Urothelium cell line (cell line): ENCODE results near the gene SLC24A3.

Source experiments
- DNase-seq: peaks from one replicate; pipeline ENCODE4 v3.0.0; 2011; ENCODE audit warnings: low spot score, mixed read lengths
- FAIRE-seq: peaks from 2 replicates; lab custom pipeline; 2011; peaks lifted over from hg19 to GRCh38; lab: Jason Lieb, UNC

The SLC24A3 gene

DNA sequence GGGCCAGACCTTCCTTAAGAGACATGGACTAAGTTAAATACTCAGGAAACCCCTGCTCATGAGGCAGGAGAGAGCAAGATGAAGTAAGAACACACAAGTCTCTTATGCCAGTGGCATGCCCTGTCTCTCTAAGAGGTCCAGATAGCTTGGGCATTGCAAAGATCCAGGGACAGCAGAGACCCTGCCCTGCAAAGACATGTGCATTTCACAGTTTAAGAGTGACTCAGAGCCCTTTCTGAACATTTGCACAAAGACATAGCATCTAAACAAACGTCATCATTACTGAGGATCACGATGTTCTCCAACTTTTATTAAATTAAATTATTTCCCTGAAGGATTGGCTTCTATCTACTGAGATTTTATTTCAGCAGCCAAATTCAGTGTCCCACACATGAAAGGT lies 315.1 kb downstream of the SLC24A3 start:
- FAIRE-seq (no peak), DNase-seq (no peak)

DNA sequence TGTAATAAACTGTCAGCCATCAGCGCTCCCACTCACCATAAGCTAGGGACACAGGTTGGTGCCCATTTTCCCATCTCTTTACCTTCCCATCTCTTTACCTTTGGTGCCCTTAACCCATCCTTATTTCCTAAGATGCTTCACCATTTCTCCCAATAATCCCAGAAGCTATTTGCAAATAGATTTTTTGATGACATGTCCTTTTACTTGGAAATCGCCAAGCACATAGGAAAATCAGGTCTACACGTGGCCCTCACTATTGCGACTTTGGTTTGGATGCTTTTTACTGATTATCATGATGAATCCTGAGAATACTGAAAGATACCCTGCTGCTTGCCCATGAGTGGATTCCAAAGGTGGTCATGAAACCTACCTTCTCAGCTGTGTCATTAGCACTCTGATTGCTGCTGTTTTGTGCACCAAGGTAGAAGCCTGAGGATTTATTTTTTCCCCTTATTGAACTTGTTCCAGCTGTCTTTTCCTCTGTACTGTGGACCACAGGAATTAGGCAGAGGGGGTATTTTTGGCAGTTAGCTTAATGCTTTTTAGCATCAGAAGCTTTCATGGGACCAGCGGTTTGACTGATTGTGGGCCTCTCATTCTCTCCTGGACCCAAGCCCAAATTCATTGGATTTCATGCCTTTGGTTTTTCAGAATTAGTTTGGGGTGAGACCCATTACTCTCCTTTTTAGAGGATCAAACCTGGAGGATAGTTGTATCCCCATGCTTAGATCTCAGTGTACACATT lies 316.0 kb downstream of the SLC24A3 start:
- FAIRE-seq (no peak), DNase-seq (no peak)

DNA sequence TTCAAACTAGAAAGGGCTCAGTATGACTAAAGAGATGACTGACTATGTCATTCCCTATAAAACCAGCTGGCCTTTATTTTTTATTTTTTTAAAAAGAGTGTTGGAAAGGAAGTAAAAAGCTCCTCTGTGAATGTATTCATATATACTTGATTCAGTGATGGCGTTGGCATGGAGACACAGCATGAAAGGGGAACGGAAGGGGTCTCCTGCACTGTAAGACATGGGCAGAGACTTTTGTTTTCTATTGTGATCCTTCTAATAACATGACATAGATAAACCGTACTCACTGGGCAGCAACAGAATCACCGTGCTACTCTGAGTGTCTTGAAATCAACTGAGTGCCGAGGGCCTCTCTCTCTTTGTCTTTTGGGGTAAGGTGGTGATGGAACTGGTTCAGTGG lies 317.6 kb downstream of the SLC24A3 start:
- FAIRE-seq (no peak), DNase-seq (no peak)

DNA sequence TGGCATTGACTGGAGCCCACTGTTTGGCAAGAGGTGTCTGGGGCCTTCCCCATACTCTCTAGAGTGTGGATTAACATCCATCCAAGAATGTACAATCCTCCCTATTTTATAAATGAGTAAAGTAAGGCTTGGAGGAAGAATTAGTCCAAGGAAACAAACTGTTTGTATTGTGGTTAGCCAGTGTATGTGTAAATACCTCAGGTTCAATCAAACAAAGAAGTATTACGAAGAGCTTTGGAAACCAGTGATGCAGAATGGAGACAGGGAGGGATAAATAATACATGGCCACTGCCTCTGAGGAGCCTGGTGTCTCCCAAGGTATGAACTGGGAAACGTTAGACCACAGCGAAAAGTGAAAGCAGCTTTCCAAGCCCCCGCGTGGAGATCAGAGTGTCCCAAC lies 319.0 kb downstream of the SLC24A3 start:
- FAIRE-seq (no peak), DNase-seq (no peak)

DNA sequence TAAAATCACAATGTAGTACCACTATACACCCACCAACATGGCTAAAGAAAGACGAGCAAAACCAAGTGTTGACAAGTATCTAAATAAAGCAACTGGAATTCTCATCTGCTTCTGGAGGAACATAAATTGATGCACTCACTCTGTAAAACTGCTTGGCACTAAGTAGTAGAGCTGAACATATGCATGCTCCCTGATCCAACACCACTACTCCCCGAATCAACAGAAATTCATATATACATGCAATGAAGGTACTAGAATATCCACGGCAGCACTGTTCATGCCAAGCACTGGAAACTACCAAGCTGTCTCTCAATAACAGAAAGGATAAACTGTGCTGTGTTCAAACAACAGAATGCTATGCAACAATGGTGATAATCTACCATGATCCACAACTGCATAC lies 326.1 kb downstream of the SLC24A3 start:
- FAIRE-seq (no peak), DNase-seq (no peak)

DNA sequence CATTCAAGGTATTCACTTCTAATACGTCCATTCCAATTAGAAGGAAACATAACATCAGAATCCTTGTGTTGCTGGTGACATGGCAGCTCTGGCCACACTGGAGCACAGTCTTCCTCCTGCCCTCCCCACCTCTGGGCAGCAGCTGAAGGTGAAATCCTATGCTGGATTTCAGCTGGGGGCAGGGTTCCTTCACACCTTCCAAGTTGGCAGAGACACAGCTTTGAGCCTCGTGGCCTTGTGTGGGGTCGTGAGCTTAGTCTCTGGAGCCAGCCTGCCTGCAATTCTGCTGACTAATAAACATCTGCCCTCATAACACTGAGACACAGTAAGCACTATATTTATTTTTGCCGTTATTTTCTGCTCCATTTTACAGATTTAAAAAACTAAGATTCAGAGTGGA lies 326.7 kb downstream of the SLC24A3 start:
- DNase-seq (no peak), FAIRE-seq (no peak)

DNA sequence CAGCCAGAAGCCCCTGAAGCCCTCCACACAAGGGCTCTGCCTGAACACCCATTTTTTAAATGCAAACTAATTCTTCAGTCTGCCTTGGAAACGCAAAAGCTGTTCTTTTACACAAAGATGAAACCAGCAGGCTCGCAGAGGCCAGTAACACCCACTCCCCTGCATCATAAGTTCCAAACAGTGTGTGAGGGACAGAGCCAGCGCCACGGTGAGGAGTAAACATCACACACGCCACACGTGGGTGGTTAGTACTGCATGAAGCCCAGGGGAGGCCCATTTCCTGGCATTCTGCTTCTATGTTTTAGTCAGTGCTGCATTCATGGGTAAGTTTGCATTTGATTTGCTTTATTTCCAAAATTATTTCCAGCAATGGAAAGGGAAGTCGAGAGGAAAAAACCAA lies 327.9 kb downstream of the SLC24A3 start:
- FAIRE-seq, result no peak
- no peak for DNase-seq

DNA sequence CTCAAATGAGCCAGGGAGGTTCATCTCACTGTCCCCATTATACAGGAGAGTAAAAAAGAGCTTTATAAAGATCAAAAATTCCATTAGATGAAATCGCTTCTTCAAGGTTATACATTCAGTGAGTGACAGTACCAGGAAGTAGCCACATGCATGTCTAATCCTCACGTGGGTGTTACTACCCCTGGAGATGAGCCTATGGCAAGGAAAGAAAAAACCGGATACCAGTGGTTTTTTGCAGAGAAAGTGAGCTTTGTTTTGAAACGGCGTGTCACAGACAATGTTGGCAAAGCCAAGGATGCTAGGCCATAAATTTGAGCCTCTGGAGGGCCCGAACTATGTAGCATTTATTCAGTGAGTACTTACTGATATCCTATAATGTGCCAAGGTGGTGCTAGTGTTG lies 330.7 kb downstream of the SLC24A3 start:
- FAIRE-seq (no peak), DNase-seq (no peak)

DNA sequence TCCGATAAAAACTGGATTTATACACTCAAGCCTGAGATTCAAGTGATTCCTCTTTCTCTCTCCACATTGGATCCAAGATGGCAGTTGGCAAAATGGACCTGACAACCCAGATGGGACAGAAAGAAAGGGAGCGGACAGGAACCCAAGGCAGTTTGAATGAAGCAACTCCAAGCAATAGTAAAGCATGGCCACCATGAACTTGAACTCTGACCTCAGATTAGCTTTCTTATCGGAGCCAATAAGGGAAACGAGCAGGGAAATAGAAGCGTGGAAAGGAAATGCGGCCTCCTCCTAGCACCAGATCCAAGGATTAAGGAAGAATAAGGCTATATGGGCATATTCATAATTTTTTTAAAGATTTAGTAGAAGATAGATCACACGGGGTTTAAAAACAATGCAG lies 332.2 kb downstream of the SLC24A3 start:
- DNase-seq (no peak), FAIRE-seq (no peak)

DNA sequence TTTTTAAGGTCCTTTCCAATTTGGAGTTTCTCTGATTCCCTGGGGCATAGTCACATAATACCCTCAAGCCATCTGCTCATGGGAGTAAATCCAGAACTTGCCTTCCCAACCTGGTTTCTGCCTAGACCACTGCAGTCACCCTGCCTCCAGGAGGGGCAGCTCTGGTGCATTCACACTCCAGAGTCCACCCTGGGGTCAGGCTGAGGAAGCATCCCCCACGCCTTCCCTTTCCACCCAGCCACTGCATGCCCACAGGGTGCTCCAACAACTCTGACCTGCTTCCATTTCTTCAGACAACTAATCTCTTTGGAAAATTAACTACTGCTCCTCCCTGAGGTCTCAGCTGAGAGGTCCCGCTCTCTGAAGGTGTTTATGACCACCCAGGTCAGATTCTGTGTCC lies 334.2 kb downstream of the SLC24A3 start:
- no peak for FAIRE-seq
- no peak for DNase-seq

DNA sequence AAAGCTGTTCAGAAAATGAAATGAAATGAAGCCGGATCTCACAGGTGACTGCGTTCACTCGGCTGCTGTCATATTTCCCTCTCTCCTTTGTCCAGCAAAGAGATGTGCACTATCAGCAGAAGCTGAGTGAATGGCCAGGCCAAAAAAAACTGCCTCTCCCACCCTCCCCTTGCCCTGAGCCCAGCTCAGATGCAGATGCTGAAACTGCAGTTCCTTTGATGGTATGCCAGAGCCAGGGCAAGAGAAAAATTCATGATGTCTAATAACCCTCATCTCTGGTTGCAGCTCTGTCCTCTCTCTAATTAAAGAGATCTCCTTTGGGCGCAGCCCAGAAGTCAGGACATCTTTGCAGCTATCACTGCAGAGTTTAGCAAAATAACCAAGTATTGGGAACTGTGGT lies 335.1 kb downstream of the SLC24A3 start:
- DNase-seq (no peak), FAIRE-seq (no peak)

DNA sequence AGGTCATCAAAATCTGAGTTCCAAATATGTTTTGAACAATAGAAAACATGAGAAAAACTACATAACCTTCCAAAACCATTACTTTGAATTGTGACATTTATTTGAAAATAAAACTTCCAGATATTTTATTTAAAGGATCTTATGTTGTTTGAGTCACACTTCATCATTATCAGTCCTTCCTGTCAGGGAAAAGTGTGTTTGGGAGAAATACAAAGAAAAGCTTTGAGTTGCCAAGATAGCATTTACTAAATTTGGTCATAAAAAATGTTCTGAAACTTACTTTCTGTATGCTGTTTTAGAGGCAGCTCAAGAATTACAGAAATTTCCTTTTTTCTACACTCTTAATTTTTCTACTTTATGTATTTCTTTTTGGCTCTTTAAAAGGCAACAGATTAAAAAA lies 337.5 kb downstream of the SLC24A3 start:
- no peak for FAIRE-seq

DNA sequence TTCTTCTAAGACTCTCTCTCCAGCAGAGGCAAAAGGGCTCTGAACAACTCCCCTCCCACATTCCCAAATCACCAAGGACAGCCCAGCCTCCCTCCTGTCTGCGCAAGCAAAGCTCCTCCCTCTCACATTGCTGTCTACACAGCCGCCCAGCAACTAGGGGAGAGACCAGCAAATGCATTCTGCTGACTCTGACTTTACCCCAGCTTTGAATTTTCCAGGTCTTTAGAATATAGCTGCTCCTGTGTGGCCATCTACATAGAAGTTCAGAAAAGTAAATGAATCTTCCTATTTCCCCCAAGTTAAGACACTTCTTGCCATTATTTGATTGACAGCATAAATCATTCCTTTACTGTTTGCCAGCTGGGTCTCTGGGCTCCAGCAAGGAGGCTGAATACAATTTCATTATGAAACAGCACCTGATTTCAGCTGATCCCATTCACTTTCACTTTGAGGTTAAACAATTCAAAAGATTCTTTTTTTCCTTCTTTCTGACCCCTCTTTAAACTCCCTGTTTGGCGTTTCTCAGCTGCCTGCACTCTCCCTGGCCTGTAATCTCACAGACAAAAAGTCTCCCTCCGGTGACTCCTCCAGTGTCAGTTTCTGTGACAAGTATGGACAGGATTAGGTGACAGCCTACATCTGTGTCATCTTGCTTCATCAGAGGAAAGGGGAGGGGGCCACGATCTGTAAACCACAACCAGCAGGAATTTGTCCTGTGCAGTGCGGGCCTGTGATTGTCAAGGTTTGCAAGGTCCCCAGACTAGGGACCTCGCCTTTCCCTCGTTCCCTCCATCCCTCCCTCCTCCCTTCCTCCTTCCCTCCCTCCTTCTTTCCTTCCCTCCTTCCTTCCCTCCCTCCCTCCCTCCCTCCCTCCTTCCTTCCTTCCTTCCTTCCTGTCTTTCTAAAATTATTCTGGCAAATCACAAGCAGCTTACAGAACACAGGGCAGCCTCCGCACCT lies 340.1 kb downstream of the SLC24A3 start:
- FAIRE-seq, result no peak
- DNase-seq, result peak; percentile 21

More for the DNA sequence above, 337.5 kb downstream of the SLC24A3 start:
- no peak for DNase-seq

DNA sequence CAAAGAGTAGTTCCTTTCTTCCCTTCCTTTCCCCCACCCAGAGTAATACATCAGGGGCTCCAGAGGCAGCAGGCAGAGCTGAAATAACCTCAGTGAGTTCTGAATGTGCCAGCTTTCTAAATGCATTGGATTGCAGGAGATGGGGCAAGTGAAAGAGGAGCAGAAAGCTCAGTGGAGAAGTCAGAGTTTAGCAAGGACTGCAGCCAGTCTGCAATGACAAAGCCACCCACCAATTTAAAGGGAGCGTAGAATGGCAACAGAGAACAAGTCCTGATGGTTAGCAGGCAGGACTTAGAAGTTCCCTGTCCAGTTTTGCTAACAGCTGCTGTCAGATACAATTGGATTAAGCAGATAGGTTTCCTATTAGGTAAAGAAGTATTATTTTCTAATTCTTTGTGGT lies 342.2 kb downstream of the SLC24A3 start:
- no peak for DNase-seq
- no peak for FAIRE-seq

DNA sequence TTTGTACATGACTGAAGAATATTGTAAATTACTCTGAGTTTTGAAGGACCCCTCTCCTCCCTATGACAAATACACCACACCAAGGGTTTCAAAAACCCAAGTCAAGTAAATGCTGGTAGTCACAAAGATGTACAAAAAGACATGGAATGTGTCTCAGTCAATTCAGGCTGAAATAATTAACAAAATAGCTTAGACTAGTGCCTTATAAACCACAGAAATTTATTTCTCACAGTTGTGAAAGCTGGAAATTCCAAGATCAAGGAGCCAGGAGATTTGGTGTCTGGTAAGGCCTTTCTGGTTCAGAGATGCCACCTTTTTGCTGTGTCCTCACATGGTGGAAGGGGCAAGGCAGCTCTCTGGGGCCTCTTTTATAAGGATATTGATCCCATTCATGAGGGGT lies 343.3 kb downstream of the SLC24A3 start:
- FAIRE-seq (no peak), DNase-seq (no peak)

DNA sequence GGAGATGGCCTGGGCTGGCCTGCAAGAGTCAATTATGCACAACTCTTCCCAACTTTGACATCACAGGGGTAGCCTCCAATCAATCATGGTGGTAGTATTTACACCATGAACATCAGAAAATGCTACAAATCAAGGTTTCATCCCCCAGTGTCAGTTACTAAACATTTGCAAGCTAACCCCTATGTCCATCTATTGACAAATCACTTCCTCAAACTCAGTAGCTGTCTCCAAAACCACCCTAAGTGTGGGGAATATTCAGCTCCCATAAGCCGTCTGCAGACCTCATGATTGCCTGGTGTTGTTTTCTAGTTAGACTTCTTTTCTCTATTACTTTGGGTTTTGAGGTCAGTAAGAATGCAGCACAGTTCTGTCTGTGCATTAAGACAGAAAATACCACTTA lies 344.8 kb downstream of the SLC24A3 start:
- DNase-seq, result no peak
- FAIRE-seq, result no peak

DNA sequence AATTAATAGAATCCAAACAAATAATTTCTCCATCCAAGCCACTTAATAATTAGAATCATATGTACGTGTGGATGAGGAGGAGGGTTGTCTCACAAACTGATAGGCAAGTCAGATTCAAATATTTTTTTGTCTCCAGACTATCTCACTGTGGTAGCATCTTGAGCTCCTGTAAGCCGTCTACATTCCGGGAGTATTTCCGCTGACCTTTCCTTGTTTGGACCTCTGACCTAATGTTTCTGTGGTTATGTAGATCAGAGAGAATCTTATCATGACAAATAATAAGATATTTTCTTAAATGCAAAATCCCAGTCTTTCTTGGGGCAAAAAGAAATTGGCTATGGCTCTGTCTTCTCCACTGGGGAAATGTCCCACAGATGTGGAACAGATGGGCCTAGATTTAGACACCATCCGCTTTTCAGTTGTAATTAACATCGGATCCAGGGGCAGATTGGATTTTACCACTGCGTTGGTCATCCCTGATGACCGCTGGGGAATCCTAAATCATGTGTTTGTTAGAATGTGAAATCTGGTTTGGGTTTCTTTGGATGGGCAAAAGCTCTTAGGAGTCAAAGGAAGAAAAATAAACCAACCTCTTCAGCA lies 348.5 kb downstream of the SLC24A3 start:
- no peak for FAIRE-seq
- DNase-seq, result no peak

DNA sequence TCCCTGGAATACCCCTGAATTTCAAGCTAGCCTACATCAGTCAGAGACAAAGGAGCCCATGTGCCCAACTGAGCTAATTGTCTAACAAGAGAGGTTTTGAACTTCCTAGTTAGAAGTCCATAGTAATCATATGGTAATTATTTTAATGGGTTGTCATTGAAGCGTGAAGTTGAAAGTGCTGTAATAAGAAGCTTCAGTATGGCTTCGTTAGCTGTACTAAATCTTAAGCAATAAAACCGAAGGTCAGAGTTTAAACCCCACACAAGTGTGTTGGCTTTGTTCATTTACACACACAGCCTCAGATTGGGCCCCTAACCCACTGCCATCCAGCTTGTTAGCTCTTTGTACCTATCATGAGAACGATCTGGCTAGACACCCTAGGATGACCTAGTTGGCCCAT lies 350.0 kb downstream of the SLC24A3 start:
- FAIRE-seq, result no peak
- no peak for DNase-seq

DNA sequence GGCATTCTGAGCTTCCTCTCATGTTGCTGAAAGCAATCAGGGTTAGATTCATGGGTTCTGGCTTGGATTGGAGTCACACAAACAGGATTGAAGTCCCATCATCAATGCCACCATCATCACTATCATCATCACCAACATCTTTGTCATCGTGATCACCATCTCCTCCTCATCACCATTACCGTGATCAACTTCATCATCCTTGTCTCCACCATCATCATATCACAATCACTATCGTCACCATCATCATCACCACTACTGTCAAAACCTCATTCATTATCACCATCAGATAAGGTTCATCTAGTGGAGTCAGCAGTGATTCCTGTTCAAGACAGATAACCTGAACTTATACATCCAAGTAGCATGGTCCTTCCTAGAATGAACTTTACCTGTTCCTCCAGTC lies 351.8 kb downstream of the SLC24A3 start:
- FAIRE-seq (no peak), DNase-seq (no peak)

DNA sequence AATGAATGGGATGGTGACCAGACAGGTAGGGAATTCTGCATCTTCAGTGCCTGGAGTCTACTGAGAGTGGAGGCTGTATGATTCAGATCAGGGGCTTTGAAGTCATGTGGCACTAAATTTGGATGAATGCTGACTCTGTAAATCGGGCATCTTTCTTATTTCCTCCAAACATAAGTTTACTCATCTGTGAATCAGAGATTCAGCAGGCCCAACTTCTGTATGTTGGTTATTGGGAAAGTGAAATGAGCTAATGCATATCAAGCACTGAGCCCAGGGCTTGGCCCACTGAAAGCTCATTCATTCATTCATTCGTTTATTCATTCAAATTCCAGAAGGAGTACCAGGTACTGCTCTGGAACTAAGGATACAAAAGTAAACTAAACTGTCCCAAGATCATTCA lies 353.3 kb downstream of the SLC24A3 start:
- FAIRE-seq (no peak), DNase-seq (no peak)

DNA sequence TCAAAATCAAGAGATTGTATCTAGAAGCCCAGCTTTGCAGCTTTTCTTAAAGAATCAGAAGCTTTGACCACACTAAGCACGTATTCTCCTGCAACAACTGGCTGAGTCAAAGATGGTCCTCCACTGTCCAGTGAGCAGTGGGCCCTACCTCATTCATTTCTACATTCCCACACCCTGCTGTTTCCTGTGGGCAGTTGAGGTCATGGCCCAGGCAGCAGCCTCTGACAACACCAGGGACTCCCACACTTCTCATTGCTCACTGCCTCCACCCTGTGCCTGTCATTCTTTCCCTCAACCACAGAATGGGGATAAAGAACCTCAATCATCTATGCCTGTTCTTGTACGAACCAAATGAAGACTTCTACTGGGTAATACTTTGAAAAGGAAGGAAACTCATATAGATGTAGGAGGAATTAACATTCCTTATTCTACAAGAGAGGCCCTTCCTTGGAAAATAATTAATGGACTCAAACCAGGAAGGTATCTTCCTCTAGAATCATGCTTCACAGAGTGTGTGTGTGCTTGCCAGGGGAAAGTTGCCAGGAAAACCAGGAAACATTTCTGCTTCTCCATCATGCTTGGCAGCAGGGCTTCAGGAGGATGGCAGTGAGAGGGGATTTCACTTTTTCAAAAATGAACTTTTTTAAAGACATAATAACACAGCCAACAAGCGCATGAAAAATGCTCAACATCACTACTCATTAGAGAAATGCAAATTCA lies 353.9 kb downstream of the SLC24A3 start:
- FAIRE-seq, result no peak
- no peak for DNase-seq
